ENCODE measurements around the gene TMEM87B.

DNA sequence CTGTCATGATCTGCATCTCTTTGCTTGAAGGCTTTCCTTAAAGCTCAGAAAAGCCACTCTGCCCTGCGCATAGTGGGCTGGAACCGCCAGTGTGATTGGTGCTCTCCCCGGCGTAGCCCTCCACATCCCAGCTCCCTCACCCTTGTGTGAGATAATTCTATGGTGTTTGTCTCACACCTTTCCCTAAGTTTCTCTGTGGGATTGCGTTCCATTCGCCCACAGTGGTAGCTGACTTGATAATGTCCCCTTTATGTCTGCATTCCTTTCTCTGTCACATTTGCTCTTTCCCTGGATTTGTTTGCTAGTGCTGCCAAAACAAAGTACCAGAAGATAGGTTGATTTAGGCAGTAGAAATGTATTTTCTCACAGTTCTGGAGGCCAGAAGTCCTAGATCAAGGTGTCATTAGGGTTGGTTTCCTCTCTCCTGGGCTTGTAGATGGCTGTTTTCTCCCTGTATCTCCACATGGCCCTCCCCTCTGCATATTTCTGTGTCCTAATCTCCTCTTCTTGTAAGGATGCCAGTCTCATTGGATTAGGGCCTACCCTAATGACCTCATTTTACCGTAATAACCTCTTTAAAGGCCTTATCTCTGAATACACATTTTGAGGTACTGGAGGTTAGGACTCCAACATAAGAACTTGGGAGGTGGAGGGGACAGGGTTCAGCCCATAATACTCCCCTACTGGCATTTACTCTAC lies 7.4 kb upstream of the TMEM87B start:
- TF ChIP-seq, protein P1, sequence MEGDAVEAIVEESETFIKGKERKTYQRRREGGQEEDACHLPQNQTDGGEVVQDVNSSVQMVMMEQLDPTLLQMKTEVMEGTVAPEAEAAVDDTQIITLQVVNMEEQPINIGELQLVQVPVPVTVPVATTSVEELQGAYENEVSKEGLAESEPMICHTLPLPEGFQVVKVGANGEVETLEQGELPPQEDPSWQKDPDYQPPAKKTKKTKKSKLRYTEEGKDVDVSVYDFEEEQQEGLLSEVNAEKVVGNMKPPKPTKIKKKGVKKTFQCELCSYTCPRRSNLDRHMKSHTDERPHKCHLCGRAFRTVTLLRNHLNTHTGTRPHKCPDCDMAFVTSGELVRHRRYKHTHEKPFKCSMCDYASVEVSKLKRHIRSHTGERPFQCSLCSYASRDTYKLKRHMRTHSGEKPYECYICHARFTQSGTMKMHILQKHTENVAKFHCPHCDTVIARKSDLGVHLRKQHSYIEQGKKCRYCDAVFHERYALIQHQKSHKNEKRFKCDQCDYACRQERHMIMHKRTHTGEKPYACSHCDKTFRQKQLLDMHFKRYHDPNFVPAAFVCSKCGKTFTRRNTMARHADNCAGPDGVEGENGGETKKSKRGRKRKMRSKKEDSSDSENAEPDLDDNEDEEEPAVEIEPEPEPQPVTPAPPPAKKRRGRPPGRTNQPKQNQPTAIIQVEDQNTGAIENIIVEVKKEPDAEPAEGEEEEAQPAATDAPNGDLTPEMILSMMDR (IDR thresholded peaks at IDR 0.05; ENCODE audit: poor library complexity, severe bottlenecking): no peak
- TF ChIP-seq SMC3 (conservative IDR thresholded peaks at IDR 0.05; ENCODE audit: poor library complexity): no peak

All from neural cell (in vitro differentiated cells).